WTC11 (cell line): ENCODE data around the gene ZFHX3. TPM values are rescaled to one million over a fixed set of nuclear protein-coding genes. Genes with fewer than 3 reads are reported as not detected.

ENCODE experiments used
- ATAC-seq: fragments of 200-7000 bp; cut with Tn5 transposase; 2 replicates; pipeline ENCODE4 v1.10.0; 2021; ENCODE audit warnings: mild to moderate bottlenecking, moderate library complexity
- CTCF ChIA-PET: fragments of 300-600 bp; sonication (Branson Sonifier 250); formaldehyde crosslinking; loops from one replicate; lab custom pipeline; 2021; ENCODE audit warnings: antibody characterized with exemption; lab: Charles Lee
- POLR2A ChIA-PET: fragments of 350-600 bp; sonication (Branson Sonifier 250); formaldehyde crosslinking; loops from one replicate; lab custom pipeline; 2021; ENCODE audit warnings: antibody characterized with exemption; lab: Charles Lee
- DNase-seq: peaks from one replicate; pipeline ENCODE4 v3.0.0; 2021; ENCODE audit warnings: low spot score
- H3K27ac Mint-ChIP-seq: 2 replicates; pipeline ENCODE4 v1.8.0; 2021; ENCODE audit warnings: mixed read lengths
- H3K27me3 Mint-ChIP-seq: 2 replicates; pipeline ENCODE4 v1.8.0; 2021; ENCODE audit warnings: low read depth, mild to moderate bottlenecking, moderate library complexity, mixed read lengths
- H3K36me3 Mint-ChIP-seq: 2 replicates; pipeline ENCODE4 v1.8.0; 2021; ENCODE audit warnings: mixed read lengths
- H3K4me1 Mint-ChIP-seq: 2 replicates; pipeline ENCODE4 v1.8.0; 2022; ENCODE audit warnings: mixed read lengths
- H3K4me3 Mint-ChIP-seq: 2 replicates; pipeline ENCODE4 v1.8.0; 2021; ENCODE audit warnings: mild to moderate bottlenecking, moderate library complexity, mixed read lengths
- H3K9me3 Mint-ChIP-seq: 2 replicates; pipeline ENCODE4 v1.8.0; 2021; ENCODE audit warnings: mixed read lengths
- ARID4B ChIP-seq: sonication (generic); formaldehyde crosslinking; IDR thresholded peaks from 2 replicates; pipeline ENCODE4 v1.8.0; 2023; ENCODE audit warnings: missing genetic modification reagents, mild to moderate bottlenecking, borderline replicate concordance
- ATF1 ChIP-seq: sonication (generic); formaldehyde crosslinking; IDR thresholded peaks from 2 replicates; pipeline ENCODE4 v1.8.1; 2023; ENCODE audit warnings: mild to moderate bottlenecking, moderate library complexity, missing genetic modification reagents
- ELF4 ChIP-seq: sonication (generic); formaldehyde crosslinking; IDR thresholded peaks from 2 replicates; pipeline ENCODE4 v1.8.1; 2022; ENCODE audit warnings: low read depth, mild to moderate bottlenecking, moderate library complexity, missing genetic modification reagents
- ETV6 ChIP-seq: sonication (generic); formaldehyde crosslinking; IDR thresholded peaks from 2 replicates; pipeline ENCODE4 v1.8.1; 2022; ENCODE audit warnings: mild to moderate bottlenecking, missing genetic modification reagents
- IRF2 ChIP-seq: sonication (generic); formaldehyde crosslinking; IDR thresholded peaks from 2 replicates; pipeline ENCODE4 v1.8.0; 2022; ENCODE audit warnings: low read depth, missing genetic modification reagents, borderline replicate concordance
- NFATC4 ChIP-seq: fragments of 250-450 bp; sonication (Bioruptor Pico); IDR thresholded peaks from 2 replicates; pipeline ENCODE4 v1.9.0; 2021; ENCODE audit warnings: mild to moderate bottlenecking
- OVOL2 ChIP-seq: fragments of 250-450 bp; sonication (Bioruptor Pico); IDR thresholded peaks from 2 replicates; pipeline ENCODE4 v1.9.0; 2021; ENCODE audit warnings: mild to moderate bottlenecking, borderline replicate concordance
- SP1 ChIP-seq: sonication (generic); formaldehyde crosslinking; conservative IDR thresholded peaks from 2 replicates; pipeline ENCODE4 v1.8.1; 2022; ENCODE audit warnings: missing genetic modification reagents
- TCF7 ChIP-seq: sonication (generic); formaldehyde crosslinking; IDR thresholded peaks from 2 replicates; pipeline ENCODE4 v1.8.0; 2022; ENCODE audit warnings: mild to moderate bottlenecking, low read depth, missing genetic modification reagents, moderate library complexity
- TEAD1 ChIP-seq: sonication (generic); formaldehyde crosslinking; IDR thresholded peaks from 2 replicates; pipeline ENCODE4 v1.8.0; 2022; ENCODE audit warnings: mild to moderate bottlenecking, missing genetic modification reagents
- ZBTB21 ChIP-seq: sonication (generic); formaldehyde crosslinking; IDR thresholded peaks from 2 replicates; pipeline ENCODE4 v1.8.1; 2023; ENCODE audit warnings: mild to moderate bottlenecking, missing genetic modification reagents, borderline replicate concordance
- ZNF281 ChIP-seq: sonication (generic); formaldehyde crosslinking; IDR thresholded peaks from 2 replicates; pipeline ENCODE4 v1.8.0; 2023; ENCODE audit warnings: mild to moderate bottlenecking, missing genetic modification reagents
- total RNA-seq: library from RNA; stranded (reverse); gene quantifications from 3 replicates; pipeline ENCODE4 v1.2.3, GENCODE V29; 2021
- TF ChIP-seq, protein P1 (sequence below): sonication (generic); formaldehyde crosslinking; IDR thresholded peaks from 2 replicates; pipeline ENCODE4 v1.8.1; 2023; ENCODE audit warnings: mild to moderate bottlenecking, moderate library complexity, missing genetic modification reagents
- TF ChIP-seq, protein P2 (sequence below): sonication (generic); formaldehyde crosslinking; IDR thresholded peaks from 2 replicates; pipeline ENCODE4 v1.8.1; 2023; ENCODE audit warnings: mild to moderate bottlenecking, missing genetic modification reagents, moderate library complexity
- TF ChIP-seq, protein P3 (sequence below): sonication (generic); formaldehyde crosslinking; IDR thresholded peaks from 2 replicates; pipeline ENCODE4 v1.8.1; 2022; ENCODE audit warnings: mild to moderate bottlenecking, moderate library complexity, missing genetic modification reagents
- TF ChIP-seq, protein P4 (sequence below): sonication (generic); formaldehyde crosslinking; IDR thresholded peaks from 2 replicates; pipeline ENCODE4 v1.8.1; 2022; ENCODE audit warnings: low read depth, mild to moderate bottlenecking, moderate library complexity, missing genetic modification reagents, borderline replicate concordance
- TF ChIP-seq, protein P5 (sequence below): sonication (generic); formaldehyde crosslinking; IDR thresholded peaks from 2 replicates; pipeline ENCODE4 v1.8.1; 2022; ENCODE audit warnings: mild to moderate bottlenecking, missing genetic modification reagents, moderate library complexity, borderline replicate concordance

Gene ZFHX3
- total RNA-seq, 1 experiment from 2014 or later = 5.7 TPM

GRCh38 chr16:73014768-73015167, 33.2 kb downstream of the ZFHX3 start (continued):
- TF ChIP-seq, protein P1, sequence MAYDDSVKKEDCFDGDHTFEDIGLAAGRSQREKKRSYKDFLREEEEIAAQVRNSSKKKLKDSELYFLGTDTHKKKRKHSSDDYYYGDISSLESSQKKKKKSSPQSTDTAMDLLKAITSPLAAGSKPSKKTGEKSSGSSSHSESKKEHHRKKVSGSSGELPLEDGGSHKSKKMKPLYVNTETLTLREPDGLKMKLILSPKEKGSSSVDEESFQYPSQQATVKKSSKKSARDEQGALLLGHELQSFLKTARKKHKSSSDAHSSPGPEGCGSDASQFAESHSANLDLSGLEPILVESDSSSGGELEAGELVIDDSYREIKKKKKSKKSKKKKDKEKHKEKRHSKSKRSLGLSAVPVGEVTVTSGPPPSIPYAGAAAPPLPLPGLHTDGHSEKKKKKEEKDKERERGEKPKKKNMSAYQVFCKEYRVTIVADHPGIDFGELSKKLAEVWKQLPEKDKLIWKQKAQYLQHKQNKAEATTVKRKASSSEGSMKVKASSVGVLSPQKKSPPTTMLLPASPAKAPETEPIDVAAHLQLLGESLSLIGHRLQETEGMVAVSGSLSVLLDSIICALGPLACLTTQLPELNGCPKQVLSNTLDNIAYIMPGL (CRISPR knock-in tag) = no peak
- TF ChIP-seq, protein P2, sequence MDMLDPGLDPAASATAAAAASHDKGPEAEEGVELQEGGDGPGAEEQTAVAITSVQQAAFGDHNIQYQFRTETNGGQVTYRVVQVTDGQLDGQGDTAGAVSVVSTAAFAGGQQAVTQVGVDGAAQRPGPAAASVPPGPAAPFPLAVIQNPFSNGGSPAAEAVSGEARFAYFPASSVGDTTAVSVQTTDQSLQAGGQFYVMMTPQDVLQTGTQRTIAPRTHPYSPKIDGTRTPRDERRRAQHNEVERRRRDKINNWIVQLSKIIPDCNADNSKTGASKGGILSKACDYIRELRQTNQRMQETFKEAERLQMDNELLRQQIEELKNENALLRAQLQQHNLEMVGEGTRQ (CRISPR knock-in tag) = no peak
- TF ChIP-seq, protein P3, sequence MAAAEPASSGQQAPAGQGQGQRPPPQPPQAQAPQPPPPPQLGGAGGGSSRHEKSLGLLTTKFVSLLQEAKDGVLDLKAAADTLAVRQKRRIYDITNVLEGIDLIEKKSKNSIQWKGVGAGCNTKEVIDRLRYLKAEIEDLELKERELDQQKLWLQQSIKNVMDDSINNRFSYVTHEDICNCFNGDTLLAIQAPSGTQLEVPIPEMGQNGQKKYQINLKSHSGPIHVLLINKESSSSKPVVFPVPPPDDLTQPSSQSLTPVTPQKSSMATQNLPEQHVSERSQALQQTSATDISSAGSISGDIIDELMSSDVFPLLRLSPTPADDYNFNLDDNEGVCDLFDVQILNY = no peak
- TF ChIP-seq TEAD1 (CRISPR knock-in tag) (no peak), ZNF281 (CRISPR knock-in tag) (no peak)

DNA sequence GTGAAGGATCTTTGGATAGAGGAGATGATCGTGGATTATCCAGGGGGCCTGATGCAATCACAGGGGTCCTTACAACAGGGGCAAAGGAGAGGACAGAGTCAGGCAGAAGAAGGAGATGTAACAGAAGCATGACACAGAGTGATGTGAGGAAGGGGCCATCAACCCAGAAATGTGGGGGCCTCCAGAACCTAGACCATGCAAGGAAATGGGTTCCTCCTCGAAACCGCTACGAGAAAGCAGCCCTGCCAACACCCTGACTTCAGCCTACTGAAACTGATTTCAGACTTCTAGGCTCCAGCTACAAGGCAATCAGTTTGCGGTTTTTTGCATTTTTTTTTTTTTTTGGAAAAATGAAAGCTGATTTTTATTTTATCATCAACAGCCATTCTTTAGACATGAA, 34.0 kb downstream of the ZFHX3 start:
- Mint-ChIP-seq H3K36me3 (no peaks in the 10 kb centered on the region), H3K9me3 (no peaks in the 10 kb centered on the region), H3K4me3 (no peak overlapping the region), H3K27ac (no peak overlapping the region), H3K27me3 (peaks cover 8% of the 10 kb centered on the region; the same call in 1 of the 2 replicates), H3K4me1 (peaks cover 9% of the 10 kb centered on the region)
- ATAC-seq (no peak), DNase-seq (no peak)
- ChIA-PET CTCF (interaction anchor here (1.1 kb wide), 1 partner anchor 19 kb away, joined by 4 read pairs; no protein-coding TSS in a partner anchor), POLR2A (interaction anchor here (0.6 kb wide), 1 partner anchor 19 kb away, joined by 3 read pairs; no protein-coding TSS in a partner anchor)
- TF ChIP-seq OVOL2 (CRISPR knock-in tag) (no peak), ZBTB21 (CRISPR knock-in tag) (no peak), NFATC4 (no peak), ATF1 (CRISPR knock-in tag) (no peak), SP1 (CRISPR knock-in tag) (no peak), TCF7 (CRISPR knock-in tag) (no peak), ETV6 (CRISPR knock-in tag) (no peak)
- TF ChIP-seq, protein P4, sequence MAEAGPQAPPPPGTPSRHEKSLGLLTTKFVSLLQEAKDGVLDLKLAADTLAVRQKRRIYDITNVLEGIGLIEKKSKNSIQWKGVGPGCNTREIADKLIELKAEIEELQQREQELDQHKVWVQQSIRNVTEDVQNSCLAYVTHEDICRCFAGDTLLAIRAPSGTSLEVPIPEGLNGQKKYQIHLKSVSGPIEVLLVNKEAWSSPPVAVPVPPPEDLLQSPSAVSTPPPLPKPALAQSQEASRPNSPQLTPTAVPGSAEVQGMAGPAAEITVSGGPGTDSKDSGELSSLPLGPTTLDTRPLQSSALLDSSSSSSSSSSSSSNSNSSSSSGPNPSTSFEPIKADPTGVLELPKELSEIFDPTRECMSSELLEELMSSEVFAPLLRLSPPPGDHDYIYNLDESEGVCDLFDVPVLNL (CRISPR knock-in tag) = no peak
- TF ChIP-seq, protein P5, sequence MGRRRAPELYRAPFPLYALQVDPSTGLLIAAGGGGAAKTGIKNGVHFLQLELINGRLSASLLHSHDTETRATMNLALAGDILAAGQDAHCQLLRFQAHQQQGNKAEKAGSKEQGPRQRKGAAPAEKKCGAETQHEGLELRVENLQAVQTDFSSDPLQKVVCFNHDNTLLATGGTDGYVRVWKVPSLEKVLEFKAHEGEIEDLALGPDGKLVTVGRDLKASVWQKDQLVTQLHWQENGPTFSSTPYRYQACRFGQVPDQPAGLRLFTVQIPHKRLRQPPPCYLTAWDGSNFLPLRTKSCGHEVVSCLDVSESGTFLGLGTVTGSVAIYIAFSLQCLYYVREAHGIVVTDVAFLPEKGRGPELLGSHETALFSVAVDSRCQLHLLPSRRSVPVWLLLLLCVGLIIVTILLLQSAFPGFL (CRISPR knock-in tag) = no peak

DNA sequence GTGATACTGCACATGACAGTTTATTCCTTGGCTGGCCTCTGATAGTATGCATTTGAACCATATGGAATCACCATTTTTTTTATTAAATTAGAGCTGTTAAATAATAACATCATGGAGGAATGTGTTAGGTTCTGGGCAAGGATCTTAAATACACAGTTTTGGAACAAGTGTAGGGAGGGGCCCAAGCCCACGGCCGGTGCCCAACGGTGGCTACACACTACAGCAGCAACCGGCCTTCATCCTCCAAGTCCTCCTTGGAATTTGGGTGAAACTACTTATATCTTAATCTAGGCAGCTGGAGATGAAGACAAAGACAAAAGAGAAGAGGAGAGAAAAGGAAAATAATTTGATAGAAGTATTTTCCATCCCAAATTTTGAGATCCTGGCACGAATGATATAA, 35.6 kb downstream of the ZFHX3 start:
- no peaks in the 10 kb centered on the region for H3K36me3 Mint-ChIP-seq
- H3K4me3 Mint-ChIP-seq = no peak overlapping the region
- DNase-seq (no peak), ATAC-seq (no peak)
- no peaks in the 10 kb centered on the region; the same call in 1 of the 2 replicates for H3K27me3 Mint-ChIP-seq
- ChIA-PET POLR2A (no interaction called here), CTCF (interaction anchor here (0.8 to 3.0 kb wide), 9 partner anchors 9 to 180 kb away, joined by 3 to 28 read pairs (median 3); no protein-coding TSS in a partner anchor)
- H3K27ac Mint-ChIP-seq = no peak overlapping the region
- H3K9me3 Mint-ChIP-seq = no peaks in the 10 kb centered on the region
- peaks cover 24% of the 10 kb centered on the region for H3K4me1 Mint-ChIP-seq
- no peak for TF ChIP-seq IRF2 (CRISPR knock-in tag)
- no peak for TF ChIP-seq ELF4 (CRISPR knock-in tag)
- TF ChIP-seq ARID4B (CRISPR knock-in tag) = no peak
